DND-41 (cell line): ENCODE measurements around the gene ITGAV.

Source experiments
- ATAC-seq: fragments of 200-7000 bp; cut with Tn5 transposase; 3 replicates; pipeline ENCODE4 v1.9.1; 2021; ENCODE audit warnings: low read depth; ENCODE audit not compliant: insufficient read depth
- DNase-seq: peaks from one replicate; pipeline ENCODE4 v3.0.0-alpha.2; 2020
- H2AFZ ChIP-seq: 2 replicates; pipeline ENCODE4 v1.6.0; 2012; ENCODE audit warnings: low read depth, low read length
- H3K27ac ChIP-seq: 2 replicates; pipeline ENCODE4 v1.5.1; 2012; ENCODE audit warnings: low read length, inconsistent platforms
- H3K27me3 ChIP-seq: fragments of 200-600 bp; sonication (generic); 2 replicates; pipeline ENCODE4 v1.6.0; 2012; ENCODE audit warnings: low read length, mild to moderate bottlenecking, inconsistent platforms; ENCODE audit not compliant: insufficient read depth, poor library complexity
- H3K36me3 ChIP-seq: 2 replicates; pipeline ENCODE4 v1.5.1; 2012; ENCODE audit warnings: low read length, inconsistent platforms; ENCODE audit not compliant: insufficient read depth
- H3K4me1 ChIP-seq: 2 replicates; pipeline ENCODE4 v1.5.1; 2012; ENCODE audit warnings: mild to moderate bottlenecking, low read length; ENCODE audit not compliant: insufficient read depth
- H3K4me2 ChIP-seq: 2 replicates; pipeline ENCODE4 v1.6.0; 2012; ENCODE audit warnings: mild to moderate bottlenecking, moderate library complexity, low read length, inconsistent platforms; ENCODE audit not compliant: insufficient read depth
- H3K4me3 ChIP-seq, 2 experiments: fragments of 200-600 bp in 1 of 2; shearing (Covaris generic) in 1 of 2; 2 replicates each; pipeline ENCODE4 v1.5.1; 2012 to 2016; ENCODE audit warnings: inconsistent platforms in 2 of 2, low read length in 2 of 2, mild to moderate bottlenecking in 2 of 2, low read depth in 1 of 2, moderate library complexity in 1 of 2
- H3K79me2 ChIP-seq: 2 replicates; pipeline ENCODE4 v1.6.0; 2012; ENCODE audit warnings: low read length, inconsistent platforms; ENCODE audit not compliant: insufficient read depth
- H3K9ac ChIP-seq: 2 replicates; pipeline ENCODE4 v1.6.0; 2012; ENCODE audit warnings: low read depth, mild to moderate bottlenecking, inconsistent platforms, low read length, moderate library complexity
- H3K9me3 ChIP-seq: 2 replicates; pipeline ENCODE4 v1.5.1; 2012; ENCODE audit warnings: low read length, moderate library complexity, mild to moderate bottlenecking, inconsistent platforms; ENCODE audit not compliant: insufficient read depth, severe bottlenecking
- H4K20me1 ChIP-seq: 2 replicates; pipeline ENCODE4 v1.6.0; 2012; ENCODE audit warnings: low read length; ENCODE audit not compliant: insufficient read depth
- CTCF ChIP-seq: IDR thresholded peaks from 2 replicates; pipeline ENCODE4 v1.5.1; 2012; ENCODE audit warnings: borderline replicate concordance, low read length, moderate library complexity, mild to moderate bottlenecking; ENCODE audit not compliant: poor library complexity, severe bottlenecking; ENCODE audit errors: extremely low read depth
- EZH2 ChIP-seq: IDR thresholded peaks from 3 replicates; pipeline ENCODE4 v1.6.1; 2012; ENCODE audit warnings: borderline replicate concordance, low read depth, mild to moderate bottlenecking, moderate library complexity, low read length, inconsistent platforms; ENCODE audit not compliant: severe bottlenecking

The ITGAV gene

GRCh38 chr2:186714611-186715010 lies 124.8 kb downstream of the ITGAV start:
- H3K36me3 ChIP-seq = no peaks in the 10 kb centered on the region
- H3K9me3 ChIP-seq = no peaks in the 10 kb centered on the region
- H3K4me1 ChIP-seq = no peaks in the 10 kb centered on the region
- no peaks in the 10 kb centered on the region for H3K27me3 ChIP-seq
- no peaks in the 10 kb centered on the region for H3K79me2 ChIP-seq
- no peaks in the 10 kb centered on the region for H4K20me1 ChIP-seq
- H3K27ac ChIP-seq = no peak overlapping the region
- H3K4me3 ChIP-seq = no peak overlapping the region
- no peak for ATAC-seq
- no peak overlapping the region for H2AFZ ChIP-seq
- TF ChIP-seq CTCF = no peak
- TF ChIP-seq EZH2 = no peak
- no peak overlapping the region for H3K9ac ChIP-seq
- no peak for DNase-seq
- no peak overlapping the region for H3K4me2 ChIP-seq

GRCh38 chr2:186716004-186716403 lies 126.1 kb downstream of the ITGAV start:
- DNase-seq (no peak), ATAC-seq (no peak)
- no peaks in the 10 kb centered on the region for H3K9me3 ChIP-seq
- H3K79me2 ChIP-seq = no peaks in the 10 kb centered on the region
- H4K20me1 ChIP-seq = no peaks in the 10 kb centered on the region
- no peak overlapping the region for H3K4me3 ChIP-seq
- H3K9ac ChIP-seq = no peak overlapping the region
- no peak overlapping the region for H3K4me2 ChIP-seq
- H3K27ac ChIP-seq = no peak overlapping the region
- no peaks in the 10 kb centered on the region for H3K27me3 ChIP-seq
- no peak overlapping the region for H2AFZ ChIP-seq
- H3K36me3 ChIP-seq = no peaks in the 10 kb centered on the region
- TF ChIP-seq EZH2 (no peak), CTCF (no peak)
- no peaks in the 10 kb centered on the region for H3K4me1 ChIP-seq

GRCh38 chr2:186716899-186717298 lies 127.0 kb downstream of the ITGAV start:
- Histone ChIP-seq H3K36me3 (no peaks in the 10 kb centered on the region), H3K27me3 (no peaks in the 10 kb centered on the region), H4K20me1 (no peaks in the 10 kb centered on the region), H3K79me2 (no peaks in the 10 kb centered on the region), H2AFZ (no peak overlapping the region), H3K4me3 (no peak overlapping the region), H3K9me3 (no peaks in the 10 kb centered on the region), H3K27ac (no peak overlapping the region), H3K9ac (no peak overlapping the region), H3K4me2 (no peak overlapping the region), H3K4me1 (no peaks in the 10 kb centered on the region)
- DNase-seq (no peak), ATAC-seq (no peak)
- TF ChIP-seq CTCF (no peak), EZH2 (no peak)
